GM18867 (cell line): ENCODE results near the gene TNFSF4.

ENCODE experiments used
- ATAC-seq: cut with Tn5 transposase; IDR thresholded peaks from one replicate; pipeline ENCODE4 v1.9.1; 2021; ENCODE audit warnings: mild to moderate bottlenecking, moderate library complexity; ENCODE audit not compliant: unreplicated experiment

Gene TNFSF4

DNA sequence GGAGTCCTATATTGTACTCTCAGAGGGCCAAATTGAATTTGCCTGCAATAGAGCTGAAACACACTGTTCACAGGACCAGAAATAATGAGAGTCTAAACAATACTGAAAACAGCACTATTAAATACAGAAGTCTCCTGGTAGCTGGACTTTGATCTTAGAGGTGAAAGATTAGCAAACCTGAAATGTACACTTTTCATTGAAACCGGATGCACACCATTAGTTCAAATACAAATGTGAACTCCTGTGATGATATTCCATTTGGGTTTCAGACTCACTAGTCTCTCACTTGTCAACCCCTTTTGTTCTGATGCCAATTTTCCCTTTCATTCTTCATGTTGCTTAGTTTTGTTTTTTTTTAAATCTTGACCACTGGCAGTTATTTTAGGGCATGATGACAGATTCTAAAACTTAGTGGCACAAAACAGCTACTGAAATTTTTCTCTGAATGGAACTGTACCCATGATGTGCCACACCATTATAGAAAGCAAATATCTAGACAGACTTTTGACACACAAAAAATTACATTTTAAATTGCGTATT, 5.9 kb upstream of the TNFSF4 start:
- ATAC-seq: peak; percentile 87

DNA sequence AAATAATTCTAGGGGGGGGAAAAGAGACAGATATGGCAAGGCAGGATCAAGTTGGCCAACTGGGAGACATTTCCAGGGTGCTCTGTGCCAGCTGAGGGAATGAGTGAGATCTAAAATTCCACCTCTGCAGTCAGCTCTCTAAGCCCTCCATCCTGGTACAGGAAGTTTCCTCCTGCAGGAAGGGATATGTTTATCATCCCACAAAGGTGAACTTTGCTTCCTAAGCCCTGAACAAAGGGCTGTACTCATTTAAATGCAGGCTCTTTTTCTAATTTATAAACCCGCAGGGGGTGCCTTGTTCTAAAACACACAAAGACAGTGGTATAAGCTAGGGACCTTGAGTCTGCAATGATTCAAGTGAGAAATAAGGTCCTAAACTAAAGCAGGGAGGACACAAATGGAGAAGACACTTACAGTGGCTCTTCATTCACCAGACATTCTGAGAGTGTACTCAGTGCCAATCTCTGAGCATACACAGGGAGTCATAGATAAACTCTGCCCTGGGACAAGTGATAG, 3.6 kb upstream of the TNFSF4 start:
- ATAC-seq: no peak

DNA sequence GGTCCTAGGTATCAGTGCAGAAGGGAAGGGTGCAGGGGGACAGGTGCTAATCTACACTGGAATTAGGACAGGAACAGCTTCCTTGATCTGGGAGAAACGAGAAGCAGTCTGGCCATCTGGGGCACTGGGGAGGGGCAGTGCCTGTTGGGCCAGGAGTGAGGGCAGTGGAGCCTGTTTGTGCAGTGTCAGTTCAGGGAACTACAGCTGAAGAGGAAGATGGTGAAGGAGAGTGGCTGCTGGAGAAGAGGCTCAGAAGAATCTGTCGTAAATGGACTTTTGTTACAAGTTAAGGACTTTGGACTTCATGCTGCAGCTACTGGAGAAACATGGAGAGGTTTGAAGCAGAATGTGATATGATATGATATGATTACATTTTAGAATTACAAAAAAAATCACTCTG, 3.2 kb upstream of the TNFSF4 start:
- ATAC-seq: no peak

DNA sequence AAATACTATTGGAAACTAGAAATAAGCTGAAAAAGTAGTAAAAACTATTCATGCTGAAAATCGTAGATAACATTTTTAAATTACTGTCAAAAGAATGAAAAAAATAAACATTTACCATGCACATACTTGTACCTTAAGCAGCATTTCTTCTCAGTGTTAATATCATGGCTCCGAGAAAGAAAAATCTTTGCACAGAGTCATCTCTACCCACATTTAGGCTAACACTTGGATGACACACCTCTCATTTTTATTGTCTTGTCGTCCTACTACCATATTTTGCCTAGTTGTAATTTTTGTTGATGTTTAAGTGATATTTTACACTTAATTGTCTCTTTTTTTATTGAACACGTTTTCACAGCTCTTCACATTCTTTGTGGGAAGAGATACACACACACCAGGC, 1.7 kb upstream of the TNFSF4 start:
- ATAC-seq: no peak

DNA sequence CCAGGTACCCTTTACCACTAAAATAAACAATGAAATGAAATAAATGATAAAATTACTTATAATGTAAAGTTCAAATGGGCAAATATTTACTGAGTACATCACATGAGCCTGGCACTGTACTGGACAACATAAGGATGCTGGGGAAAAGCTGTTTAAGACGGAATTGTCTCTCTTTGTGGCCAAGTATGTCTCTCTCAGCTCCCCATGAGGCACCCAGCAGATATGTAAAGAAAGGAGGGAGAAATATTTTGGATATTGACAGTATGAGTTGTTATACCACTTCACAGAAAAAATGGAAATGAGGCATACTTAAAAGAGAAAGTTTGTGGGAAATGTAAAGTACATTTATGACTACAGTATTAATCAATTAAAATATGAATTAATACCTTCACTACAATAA, 1.0 kb upstream of the TNFSF4 start:
- ATAC-seq: no peak

DNA sequence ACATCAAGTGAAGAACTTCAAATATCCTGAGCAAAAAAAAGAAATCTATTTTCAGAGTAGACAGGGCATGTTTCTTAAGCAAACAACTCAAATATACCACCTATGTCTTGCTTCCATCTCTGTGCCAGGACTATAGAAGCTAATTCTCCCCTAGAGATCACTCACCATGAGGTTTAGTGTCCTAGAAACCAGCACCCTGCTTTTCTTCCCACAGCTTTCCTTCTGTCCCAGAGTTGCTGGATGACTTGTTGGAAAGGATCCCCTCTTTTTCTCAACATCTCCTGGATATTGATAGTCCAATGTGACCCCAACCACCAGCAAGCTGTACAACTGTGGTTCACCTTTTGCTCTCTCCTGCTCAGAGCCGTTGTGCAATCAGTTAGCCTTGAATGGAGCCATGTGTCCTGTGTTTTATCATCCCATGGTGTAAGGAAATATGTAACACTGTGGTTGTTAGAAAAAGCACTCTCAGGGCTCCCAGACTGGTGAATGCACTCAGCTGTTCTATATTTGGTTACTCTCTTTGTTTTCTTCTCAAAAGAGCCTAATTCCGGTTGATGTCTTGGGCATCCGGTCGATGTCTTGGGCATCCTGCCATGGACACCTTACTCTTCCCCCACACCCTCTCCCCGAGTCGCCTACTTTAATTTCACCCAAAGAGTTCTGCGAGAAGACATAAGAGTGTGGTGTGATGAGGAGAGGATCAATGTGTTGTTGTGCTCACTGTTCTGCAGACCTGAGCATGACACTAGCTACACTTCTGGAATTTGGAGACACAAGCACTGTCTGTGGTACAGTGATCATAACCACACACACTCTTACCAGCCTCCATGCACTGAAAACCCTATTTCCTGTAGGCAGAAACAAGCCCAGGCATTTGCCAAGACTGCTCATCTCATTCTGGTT, 1.7 kb downstream of the TNFSF4 start:
- ATAC-seq: no peak

DNA sequence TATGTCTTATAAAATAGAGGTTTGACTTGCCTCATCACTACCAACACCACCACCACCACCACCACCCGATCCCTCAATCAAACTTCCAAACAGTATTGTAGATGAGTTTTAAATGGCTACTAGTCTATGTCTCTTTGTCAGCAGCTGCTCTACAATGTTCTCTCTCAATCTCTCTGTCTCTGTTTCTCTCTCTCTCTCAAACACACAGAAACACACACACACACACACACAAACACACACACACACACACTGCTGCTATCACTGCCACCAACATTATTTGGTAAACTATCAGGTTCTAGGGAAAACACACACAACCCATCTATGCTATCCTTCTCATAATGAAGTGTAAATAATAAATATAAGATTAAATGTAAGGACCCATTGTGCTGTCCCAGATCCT, 2.4 kb downstream of the TNFSF4 start:
- no peak for ATAC-seq

DNA sequence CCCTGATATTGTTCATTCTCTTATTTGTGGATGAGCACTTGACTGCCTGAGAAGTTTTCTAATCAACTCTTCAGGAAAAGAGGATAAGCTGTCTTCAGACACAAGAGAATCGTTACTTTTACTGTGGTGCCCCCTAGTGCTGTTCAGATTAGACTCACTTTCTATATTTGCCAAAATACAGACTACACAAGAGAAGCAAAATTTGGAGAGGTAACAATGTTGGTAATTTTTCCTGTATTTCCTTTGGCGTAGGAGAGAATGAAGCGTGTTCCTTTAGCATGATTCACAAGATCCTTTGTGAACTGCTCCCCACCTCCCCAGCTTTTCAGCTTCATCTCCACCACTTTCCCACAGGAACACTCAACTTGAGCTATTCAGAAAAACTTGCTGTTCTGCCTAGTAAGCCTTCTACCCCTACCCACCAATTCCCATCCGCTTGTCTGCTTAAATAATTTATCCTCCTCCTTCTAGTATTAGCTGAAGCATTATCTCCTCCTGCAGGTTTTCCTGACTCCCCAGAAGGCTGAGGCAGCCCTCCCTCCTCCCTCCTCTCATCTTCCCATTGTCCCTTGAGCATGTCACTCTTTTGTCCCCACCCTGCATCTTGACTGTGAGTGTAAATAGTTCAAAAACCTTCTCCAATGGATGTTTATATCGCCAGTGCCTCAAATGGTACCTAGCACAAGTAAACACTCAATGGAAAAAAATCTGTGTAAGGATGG, 4.5 kb downstream of the TNFSF4 start:
- ATAC-seq: no peak

DNA sequence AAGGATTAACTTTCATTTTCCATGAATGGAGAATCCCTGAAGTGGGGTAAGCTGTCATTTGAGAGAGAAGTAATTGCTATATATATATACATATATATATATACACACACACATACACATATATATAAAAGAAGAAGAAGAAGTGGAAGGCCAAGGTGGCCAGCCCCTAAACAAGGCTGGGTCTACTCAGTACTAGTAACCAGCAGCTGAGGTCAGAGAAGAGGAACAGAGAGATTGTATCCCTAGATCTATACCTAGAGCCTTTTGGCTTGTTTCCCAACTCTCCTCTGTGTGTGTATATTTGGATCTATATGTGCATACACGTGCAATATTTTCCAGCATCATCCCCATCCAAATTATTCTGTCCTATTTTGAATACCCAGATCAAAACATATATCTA, 5.2 kb downstream of the TNFSF4 start:
- no peak for ATAC-seq

DNA sequence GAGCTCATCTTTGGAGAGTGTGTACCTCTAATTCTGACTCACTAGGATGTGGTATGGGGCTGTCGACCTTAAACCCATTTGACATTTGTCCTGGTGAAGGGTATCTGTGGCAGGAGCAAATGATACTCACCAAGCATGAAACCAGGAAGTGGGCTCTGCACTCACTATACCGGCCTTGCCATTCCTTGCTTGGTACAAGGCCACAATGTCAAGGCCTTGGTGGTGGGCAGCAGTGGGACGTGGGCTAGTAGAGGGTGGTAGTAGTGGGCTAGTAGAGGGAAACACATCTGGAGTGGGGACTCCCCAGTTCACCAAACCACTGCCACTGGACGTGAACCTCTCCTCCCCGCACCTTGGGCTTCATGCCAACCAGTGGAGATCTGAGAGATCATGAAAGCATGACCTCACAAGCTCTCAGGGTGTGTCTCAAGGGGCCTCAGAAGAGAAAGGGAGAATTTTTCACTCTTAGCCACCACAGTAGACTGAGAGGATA, 11.5 kb downstream of the TNFSF4 start:
- peak; percentile 80 for ATAC-seq

DNA sequence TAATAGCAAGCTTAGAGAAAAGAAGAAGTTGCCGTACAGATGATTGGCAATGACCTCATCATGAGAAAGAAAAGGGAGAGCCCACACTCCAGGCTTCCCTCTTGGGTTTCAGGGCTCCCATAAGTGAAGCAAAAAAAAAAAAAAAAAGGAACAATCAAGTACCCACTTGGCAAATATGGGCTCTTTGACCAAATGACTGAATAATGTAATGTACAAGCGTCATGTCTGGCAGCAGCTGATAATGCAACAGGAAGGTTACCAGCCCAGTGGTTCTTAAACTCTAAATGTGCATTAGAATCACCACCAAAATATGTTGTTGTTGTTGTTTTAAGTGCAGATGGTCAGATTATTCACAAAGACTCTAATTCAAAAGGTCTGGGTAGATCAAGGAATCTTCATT, 13.5 kb downstream of the TNFSF4 start:
- no peak for ATAC-seq

DNA sequence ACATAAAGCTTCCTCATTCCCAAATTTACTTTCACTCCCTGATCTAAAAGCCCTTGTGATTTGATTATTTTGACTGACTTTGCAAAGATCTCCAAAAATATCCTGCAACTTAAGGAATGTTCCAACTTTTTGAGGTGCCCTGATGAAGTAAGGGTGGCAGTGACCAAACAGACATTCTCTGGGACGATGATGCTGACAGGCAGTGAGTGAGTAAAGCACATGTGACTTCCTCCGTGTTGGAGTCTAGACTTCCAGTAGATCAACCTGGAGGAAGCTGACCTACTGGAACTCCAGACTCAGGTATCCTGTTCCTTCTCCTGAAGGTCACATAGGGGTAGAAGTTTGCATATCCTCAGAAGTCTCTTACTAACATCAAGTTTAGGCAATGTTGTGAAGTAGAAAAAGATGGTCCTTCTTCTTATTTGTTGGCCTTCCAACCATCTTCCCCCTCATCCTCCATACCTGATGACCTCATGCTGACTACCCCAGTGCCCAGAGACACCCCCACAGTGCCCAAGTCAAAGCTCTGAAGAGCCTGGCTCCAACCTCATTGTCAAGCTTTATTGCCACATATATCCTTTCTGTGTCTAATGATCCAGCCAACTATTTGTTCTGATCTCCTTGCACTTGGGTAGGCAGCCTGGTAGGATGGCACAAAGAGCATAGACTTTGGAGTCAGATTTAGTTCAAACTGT, 16.0 kb downstream of the TNFSF4 start:
- ATAC-seq: no peak

DNA sequence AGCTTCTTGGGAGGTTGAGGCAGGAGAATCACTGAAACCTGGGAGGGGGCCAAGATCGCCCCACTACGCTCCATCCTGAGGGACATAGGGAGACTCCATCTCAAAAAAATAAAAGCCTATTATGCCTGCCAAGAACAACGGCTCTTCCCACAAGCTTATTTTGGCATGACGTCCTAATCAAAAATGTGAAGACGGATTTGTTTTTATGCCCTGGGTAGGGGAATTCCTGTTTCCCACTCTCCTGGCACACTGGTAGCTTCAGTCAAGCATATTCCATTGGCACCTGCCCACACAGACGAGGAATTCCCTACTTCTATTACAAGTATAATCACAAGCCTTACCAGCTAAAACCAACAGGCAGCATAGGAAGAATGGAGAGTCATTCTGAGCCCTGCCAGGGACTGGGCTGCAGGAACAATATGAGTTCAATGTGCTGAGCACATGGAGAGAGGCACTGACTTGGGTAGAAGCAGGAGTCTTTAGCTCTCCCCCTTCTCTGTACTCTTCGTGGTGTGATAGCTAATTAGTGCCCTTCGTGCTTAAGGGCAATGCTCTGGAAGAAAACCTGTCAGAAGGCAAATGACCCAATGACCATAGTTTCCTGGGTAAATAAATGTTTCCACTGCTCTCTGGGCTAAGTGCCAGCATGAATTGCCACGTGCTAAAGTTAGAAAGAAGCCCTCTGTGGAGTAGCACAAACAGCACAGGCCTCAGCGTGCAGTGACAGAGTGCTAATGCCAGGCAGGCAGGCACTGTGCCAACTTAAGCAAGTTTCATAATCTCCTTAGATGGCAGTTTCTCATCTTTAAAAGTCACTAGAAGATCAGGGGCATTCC, 16.8 kb downstream of the TNFSF4 start:
- ATAC-seq: peak; percentile 47

DNA sequence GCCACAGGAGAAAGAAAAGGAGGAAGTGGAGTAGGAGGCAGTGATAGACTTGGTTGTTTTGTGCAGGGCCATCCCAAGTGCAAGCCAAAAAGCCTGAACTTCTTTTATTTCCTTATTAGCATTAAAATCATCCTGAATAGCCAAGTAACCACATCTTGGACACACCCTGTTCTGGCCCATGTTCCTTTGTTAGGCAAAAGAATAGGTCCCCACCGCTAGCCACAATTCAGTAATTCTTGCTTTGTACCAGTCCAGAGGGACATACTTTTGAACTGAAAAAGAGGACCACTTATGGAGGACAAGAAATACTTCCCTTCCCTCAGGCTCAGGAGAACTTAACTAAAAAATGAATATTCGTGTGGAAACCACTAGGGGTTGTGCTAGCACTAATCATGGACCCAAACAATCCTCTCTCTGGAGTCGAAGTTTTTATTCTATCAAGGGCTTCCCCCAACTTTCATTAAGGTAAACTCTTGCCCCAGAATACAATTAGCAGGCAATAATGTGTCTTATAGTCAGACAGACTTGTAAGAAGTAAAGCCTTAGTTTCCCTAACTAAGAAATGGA, 19.4 kb downstream of the TNFSF4 start:
- no peak for ATAC-seq

DNA sequence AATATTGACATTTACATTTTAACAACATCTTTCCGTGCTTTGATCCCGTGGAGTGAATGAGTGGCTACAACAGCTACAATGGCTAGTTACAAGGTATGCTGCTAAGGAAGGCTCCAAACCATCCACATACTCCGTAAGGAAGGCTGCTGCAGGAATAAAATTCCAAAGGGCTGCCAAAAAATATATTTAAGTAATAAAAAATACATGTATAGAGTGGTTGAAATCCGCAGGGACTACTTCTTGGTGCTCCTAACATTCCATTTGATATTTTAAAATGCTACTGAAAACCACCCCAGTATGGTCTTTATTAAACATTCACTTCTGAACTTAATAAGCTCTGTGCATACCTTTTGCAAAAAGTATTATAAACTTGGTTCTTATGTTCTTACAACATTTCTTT, 25.3 kb downstream of the TNFSF4 start:
- no peak for ATAC-seq

DNA sequence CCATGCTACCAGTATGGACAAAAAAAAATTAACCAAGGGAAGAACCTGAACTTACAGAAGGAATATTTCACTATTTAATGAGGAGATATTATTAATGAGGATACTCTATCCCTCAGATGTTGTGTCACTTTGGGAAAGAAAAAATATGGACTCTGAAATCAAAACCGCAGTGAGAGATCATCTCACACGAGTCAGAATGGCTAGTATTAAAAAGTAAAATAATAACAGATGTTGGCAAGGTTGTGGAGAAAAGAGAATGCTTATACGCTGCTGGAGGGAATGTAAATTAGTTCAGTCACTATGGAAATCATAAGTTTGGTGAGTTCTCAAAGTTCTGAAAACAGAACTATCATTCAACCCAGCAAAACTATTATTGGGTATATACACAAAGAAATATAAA, 30.9 kb downstream of the TNFSF4 start:
- ATAC-seq: no peak

DNA sequence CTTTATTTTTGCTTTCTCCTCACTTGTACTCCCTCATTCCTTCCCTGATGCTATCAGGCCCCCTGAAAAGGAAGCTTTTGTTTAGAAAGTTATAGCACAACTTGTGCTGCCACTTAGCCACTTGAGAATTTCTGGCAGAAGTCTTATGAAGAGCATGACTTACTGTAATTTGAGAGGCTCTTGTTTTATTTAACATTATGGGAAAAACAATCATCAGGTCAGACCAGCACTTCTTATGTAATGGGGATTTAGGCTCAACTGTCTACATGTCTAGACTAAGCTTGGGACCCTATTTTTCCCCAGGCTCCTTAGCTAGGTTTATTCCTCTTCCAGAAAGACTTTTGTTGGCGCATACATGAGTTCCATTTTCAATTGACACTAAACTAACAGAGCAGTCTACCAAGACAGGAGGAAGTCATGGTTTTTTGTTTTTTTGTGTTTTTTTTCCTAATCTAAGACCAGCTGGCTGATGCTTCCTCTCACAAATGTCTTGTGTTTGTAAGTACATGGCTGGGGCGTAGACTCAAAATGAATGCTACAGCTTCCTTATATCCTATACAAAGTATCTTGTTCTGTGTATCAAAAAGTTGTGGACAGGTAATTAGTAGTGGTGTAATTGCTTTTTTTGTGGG, 31.5 kb downstream of the TNFSF4 start:
- ATAC-seq: no peak

DNA sequence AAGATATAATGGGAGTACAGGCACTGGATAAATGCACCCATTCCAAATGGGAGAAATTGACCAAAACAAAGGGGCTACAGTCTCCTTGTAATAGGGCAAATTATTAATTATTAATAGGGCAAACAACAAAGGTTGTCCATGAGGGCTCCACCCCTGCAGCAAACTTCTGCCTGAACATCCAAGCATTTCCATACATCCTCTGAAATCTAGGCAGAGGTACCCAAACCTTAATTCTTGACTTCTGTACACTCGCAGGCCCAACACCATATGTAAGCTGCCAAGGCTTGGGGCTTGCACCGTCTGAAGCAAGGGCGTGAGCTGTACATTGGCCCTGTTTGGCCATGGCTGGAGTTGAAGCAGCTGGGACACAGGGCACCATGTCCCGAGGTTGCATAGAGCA, 33.7 kb downstream of the TNFSF4 start:
- no peak for ATAC-seq

DNA sequence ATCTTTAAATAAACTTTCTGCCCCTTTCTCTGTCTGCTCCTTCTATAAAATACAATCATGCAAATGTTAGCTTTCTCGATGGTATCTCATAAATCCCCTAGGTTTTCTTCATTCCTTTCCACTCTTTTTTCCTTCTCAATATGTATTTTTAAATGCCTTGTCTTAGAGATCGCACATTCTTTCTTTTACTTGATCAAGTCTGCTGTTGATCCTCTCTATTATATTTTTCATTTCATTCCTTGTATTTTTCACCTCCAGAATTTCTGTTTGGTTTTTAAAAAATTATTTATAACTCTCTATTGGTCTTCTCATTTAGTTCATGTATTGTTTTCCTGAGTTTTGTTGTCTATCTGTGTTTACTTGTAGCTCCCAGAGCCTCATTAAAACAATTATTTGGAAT, 36.0 kb downstream of the TNFSF4 start:
- ATAC-seq: no peak
